K562 (cell line): ENCODE measurements around the gene MRPL10. TPM values are rescaled to one million over a fixed set of nuclear protein-coding genes. Genes with fewer than 3 reads are reported as not detected.

Source experiments
- ATAC-seq: fragments of 200-7000 bp; cut with Tn5 transposase; 3 replicates; pipeline ENCODE4 v1.9.1; 2020; ENCODE audit warnings: moderate library complexity
- BruUV-seq: library from RNA; stranded (reverse); fragments of 400-500 nt; replicated peaks from 2 replicates; lab custom pipeline; 2021; lab: Mats Ljungman, UMichigan
- CTCF ChIA-PET: fragments of 300-600 bp; formaldehyde crosslinking; extraction: SDS; loops from one replicate; lab custom pipeline; 2021; ENCODE audit warnings: low intra/inter-chr PET ratio; lab: Yijun Ruan, JAX
- POLR2A ChIA-PET: fragments of 300-600, 350-650 bp; sonication (Branson Sonifier 250); formaldehyde crosslinking; extraction: SDS; loops from one replicate; lab custom pipeline; 2021; ENCODE audit warnings: antibody characterized with exemption, inconsistent platforms; lab: Yijun Ruan, JAX
- DNase-seq, 4 experiments: peaks; one replicate each; pipeline versions ENCODE4 v3.0.0 to v3.0.0-alpha.2; 2011 to 2018; ENCODE audit warnings: low spot score in 3 of 4, mixed read lengths in 3 of 4; ENCODE audit errors: extremely low read depth in 1 of 4
- FAIRE-seq: peaks from 2 replicates; lab custom pipeline; 2011; peaks lifted over from hg19 to GRCh38; lab: Jason Lieb, UNC
- H2AFZ ChIP-seq: 2 replicates; pipeline ENCODE4 v1.6.0; 2011; ENCODE audit warnings: low read depth, low read length, control low read depth, inconsistent platforms
- H3K27ac ChIP-seq: fragments of 200-600 bp; 3 replicates; pipeline ENCODE4 v1.8.0; 2011; ENCODE audit warnings: low read depth, mild to moderate bottlenecking, control low read depth, inconsistent platforms, low read length, moderate library complexity, mixed read lengths; ENCODE audit errors: extremely low read depth
- H3K27me3 ChIP-seq, 2 experiments: fragments of 300-600 bp in 1 of 2; 2 replicates in 1 of 2; 3 replicates in 1 of 2; pipeline versions ENCODE4 v1.6.0 to v1.8.0; 2011; ENCODE audit warnings: inconsistent platforms in 2 of 2, low read length in 2 of 2, mild to moderate bottlenecking in 1 of 2, mixed read lengths in 1 of 2, moderate library complexity in 1 of 2; ENCODE audit not compliant: control insufficient read depth in 2 of 2, insufficient read depth in 2 of 2
- H3K36me3 ChIP-seq: fragments of 300-600 bp; 3 replicates; pipeline ENCODE4 v1.8.0; 2011; ENCODE audit warnings: mild to moderate bottlenecking, low read length, inconsistent platforms; ENCODE audit not compliant: control insufficient read depth, insufficient read depth
- H3K4me1 ChIP-seq, 2 experiments: fragments of 200-600 bp in 1 of 2; replicated peaks in 1 of 2; 2 replicates in 1 of 2; 3 replicates in 1 of 2; pipeline versions ENCODE4 v1.5.1 to v1.8.0; 2011; ENCODE audit warnings: inconsistent platforms in 2 of 2, low read length in 2 of 2, mild to moderate bottlenecking in 1 of 2, mixed read lengths in 1 of 2, moderate library complexity in 1 of 2; ENCODE audit not compliant: control insufficient read depth in 2 of 2, insufficient read depth in 2 of 2
- H3K4me2 ChIP-seq: 2 replicates; pipeline ENCODE4 v1.6.1; 2011; ENCODE audit warnings: low read length, control low read depth, inconsistent platforms, mixed read lengths; ENCODE audit not compliant: insufficient read depth
- H3K4me3 ChIP-seq: fragments of 200-600 bp; sonication (generic), shearing (Covaris generic); 2 replicates; pipeline ENCODE4 v1.5.1; 2016; ENCODE audit warnings: control low read depth, inconsistent platforms
- H3K79me2 ChIP-seq: fragments of 200-600 bp; 3 replicates; pipeline ENCODE4 v1.8.0; 2011; ENCODE audit warnings: low read length, inconsistent platforms; ENCODE audit not compliant: control insufficient read depth, insufficient read depth
- H3K9ac ChIP-seq, 2 experiments: 2 replicates each; pipeline versions ENCODE4 v1.6.0 to v1.6.1; 2011; ENCODE audit warnings: low read depth in 2 of 2, low read length in 2 of 2, control low read depth in 1 of 2, inconsistent platforms in 1 of 2, mild to moderate bottlenecking in 1 of 2, mixed read lengths in 1 of 2; ENCODE audit not compliant: insufficient read depth in 1 of 2
- H3K9me1 ChIP-seq: one replicate; pipeline ENCODE4 v1.6.0; 2011; ENCODE audit warnings: inconsistent platforms, mild to moderate bottlenecking, low read length, moderate library complexity; ENCODE audit not compliant: control insufficient read depth, insufficient read depth
- H3K9me3 ChIP-seq: replicated peaks from 2 replicates; pipeline ENCODE4 v1.5.1; 2011; ENCODE audit warnings: low read depth, low read length, inconsistent platforms; ENCODE audit not compliant: control insufficient read depth, insufficient read depth
- H4K20me1 ChIP-seq: replicated peaks from 2 replicates; pipeline ENCODE4 v1.6.1; 2011; ENCODE audit warnings: low read length, inconsistent platforms, mixed read lengths; ENCODE audit not compliant: control insufficient read depth, insufficient read depth
- CAMTA2 ChIP-seq: fragments of 250-450 bp; sonication (Bioruptor Pico); conservative IDR thresholded peaks from 2 replicates; pipeline ENCODE4 v1.5.1; 2022
- CREBBP ChIP-seq: IDR thresholded peaks from one replicate; pipeline ENCODE4 v1.6.1; 2012; ENCODE audit warnings: low read depth, mild to moderate bottlenecking, control low read depth, inconsistent platforms, low read length
- ELK1 ChIP-seq: sonication (generic); formaldehyde crosslinking; IDR thresholded peaks from 2 replicates; pipeline ENCODE4 v1.8.1; 2022; ENCODE audit warnings: missing genetic modification reagents
- FUS ChIP-seq: fragments of 200-400 bp; formaldehyde crosslinking; optimal IDR thresholded peaks from 2 replicates; pipeline ENCODE3; 2017; ENCODE audit warnings: low read depth, low read length
- MAFF ChIP-seq: IDR thresholded peaks from 2 replicates; pipeline ENCODE4 v1.6.1; 2012; ENCODE audit warnings: low read length, improper control_type of control experiment
- MAFG ChIP-seq: fragments of 450-650 bp; conservative IDR thresholded peaks from 2 replicates; pipeline ENCODE4 v1.6.1; 2016; ENCODE audit warnings: missing genetic modification characterization, missing compliant biosample characterization
- PHB2 ChIP-seq: fragments of 450-650 bp; IDR thresholded peaks from 2 replicates; pipeline ENCODE4 v1.6.1; 2017; ENCODE audit warnings: low read depth
- SIN3A ChIP-seq, 2 experiments: fragments of 150-350 bp in 1 of 2; IDR thresholded peaks; 2 replicates each; pipeline ENCODE4 v1.6.1; 2011 to 2016; ENCODE audit warnings: borderline replicate concordance in 2 of 2, low read depth in 2 of 2, low read length in 2 of 2, mild to moderate bottlenecking in 2 of 2, moderate library complexity in 2 of 2; ENCODE audit not compliant: control insufficient read depth in 1 of 2
- ZNF174 ChIP-seq: fragments of 250-450 bp; sonication (Bioruptor Pico); IDR thresholded peaks from 2 replicates; pipeline ENCODE4 v1.4.0; 2020; ENCODE audit warnings: mild to moderate bottlenecking
- ZNF280A ChIP-seq: fragments of 450-650 bp; IDR thresholded peaks from 2 replicates; pipeline ENCODE4 v1.6.1; 2018; ENCODE audit warnings: mild to moderate bottlenecking, low read depth; ENCODE audit not compliant: partially characterized antibody
- ZNF354B ChIP-seq: fragments of 250-450 bp; sonication (Bioruptor Pico); IDR thresholded peaks from 2 replicates; pipeline ENCODE4 v1.4.0; 2020
- ZNF551 ChIP-seq: fragments of 250-450 bp; sonication (Bioruptor Pico); IDR thresholded peaks from 2 replicates; pipeline ENCODE4 v1.5.0; 2021; ENCODE audit warnings: mild to moderate bottlenecking, moderate library complexity
- ZNF583 ChIP-seq: fragments of 250-450 bp; sonication (Bioruptor Pico); IDR thresholded peaks from 2 replicates; pipeline ENCODE4 v1.4.0; 2020
- WGBS: fragments of 100-300 bp; shearing (Covaris generic); methylation state at CpG from one replicate; pipeline ENCODE4 v1.1.6; 2016; ENCODE audit warnings: low coverage, mixed read lengths; ENCODE audit not compliant: insufficient coverage; ENCODE audit errors: missing lambda C conversion rate; 5-methylcytosine and 5-hydroxymethylcytosine counted together
- in situ Hi-C: fragments of 300-500 bp; cut with MboI; formaldehyde crosslinking; loops from 4 replicates; pipeline ENCODE4 v1.15.0; 2018; ENCODE audit warnings: inconsistent platforms, mixed read lengths
- intact Hi-C: fragments of 100-400 bp; cut with micrococcal nuclease; formaldehyde crosslinking; loops from 2 replicates; pipeline ENCODE4 v1.14.2; 2022
- polyA plus RNA-seq, 8 experiments: library from polyadenylated mRNA; depleted of rRNA in 4 of 8; stranded (reverse) in 5 of 8; unstranded in 3 of 8; fragments of >200 nt; fragmentation: Nextera tagmentation in 2 of 8; fragmentation: Illumina TruSeq in 1 of 8; extraction: Ambion mirVana in 2 of 8; extraction: Trizol in 1 of 8; gene quantifications; 2 replicates each; pipeline versions ENCODE4 v1.2.1 to v1.2.3, GENCODE V29; 2011 to 2014; ENCODE audit warnings: inconsistent platforms in 1 of 8, missing spikeins in 1 of 8
- total RNA-seq, 7 experiments: library from RNA; depleted of rRNA in 6 of 7; stranded (reverse); fragments of >200 nt in 6 of 7; fragmentation: Illumina TruSeq in 2 of 7; extraction: Trizol in 2 of 7; gene quantifications; 2 replicates each; pipeline versions ENCODE4 v1.2.1 to v1.2.3, GENCODE V29; 2011 to 2021; ENCODE audit warnings: low replicate concordance in 1 of 7

The MRPL10 gene
- total and polyA plus RNA-seq, 9 of the 15 experiments (the other 6 are each of a cell fraction or from before 2014, with no cell fraction given), result 27.8 to 105 (median 67.3) TPM

GRCh38 chr17:47816947-47817346, 14.4 kb downstream of the MRPL10 start (continued):
- no peak for TF ChIP-seq ZNF280A
- TF ChIP-seq FUS, result no peak
- TF ChIP-seq SIN3A (IDR thresholded peaks at IDR 0.05; ENCODE audit: borderline replicate concordance in 2 of 2, control insufficient read depth in 1 of 2, low read depth in 2 of 2, low read length in 2 of 2), result no peak
- TF ChIP-seq, all 486 proteins: peak for 0

GRCh38 chr17:47816111-47816735, 15.1 kb downstream of the MRPL10 start:
- CTCF ChIA-PET, result no interaction called here
- Histone ChIP-seq H3K9me3 (no peaks in the 10 kb centered on the region), H3K9me1 (no peaks in the 10 kb centered on the region), H4K20me1 (no peaks in the 10 kb centered on the region), H3K27me3 (no peaks in the 10 kb centered on the region), H3K4me3 (no peak overlapping the region), H3K79me2 (peaks cover 5% of the 10 kb centered on the region), H3K9ac (no peak overlapping the region; a peak in 1 of 4 replicates), H3K36me3 (peaks cover 44% of the 10 kb centered on the region; the same call in 2 of the 3 replicates), H3K4me2 (no peak overlapping the region), H3K27ac (no peak overlapping the region), H2AFZ (no peak overlapping the region), H3K4me1 (peaks cover 16 to 29% of the 10 kb centered on the region in 2 experiments)
- BruUV-seq, result no TSS peak
- POLR2A ChIA-PET, result no interaction called here
- FAIRE-seq (no peak), DNase-seq (no peak), ATAC-seq (no peak)
- no peak for TF ChIP-seq ZNF174 (CRISPR knock-in tag)
- no peak for TF ChIP-seq MAFG
- TF ChIP-seq ELK1 (CRISPR knock-in tag), result no peak
- TF ChIP-seq MAFF, result no peak
- TF ChIP-seq PHB2, result no peak
- no peak for TF ChIP-seq ZNF583 (CRISPR knock-in tag)
- TF ChIP-seq CAMTA2 (CRISPR knock-in tag), result no peak
- TF ChIP-seq ZNF354B, result no peak
- no peak for TF ChIP-seq CREBBP
- no peak for TF ChIP-seq ZNF551 (CRISPR knock-in tag)
- intact Hi-C loops (no loop called here), in situ Hi-C loops (no loop called here)
- WGBS, result 87% methylated on average over 18 of the region's 21 CpGs
